IMR-90 (cell line): ENCODE data around the gene GATA2.

ENCODE experiments used
- CHD1 ChIP-seq: IDR thresholded peaks from 2 replicates; pipeline ENCODE4 v1.6.1; 2012; ENCODE audit warnings: low read depth, low read length, improper control_type of control experiment
- CTCF ChIP-seq: conservative IDR thresholded peaks from 2 replicates; pipeline ENCODE4 v1.5.1; 2012; ENCODE audit warnings: mild to moderate bottlenecking, low read depth, low read length, improper control_type of control experiment
- FOS ChIP-seq: fragments of 150-350 bp; IDR thresholded peaks from 2 replicates; pipeline ENCODE4 v1.6.1; 2016; ENCODE audit warnings: low read depth, low read length
- NFE2L2 ChIP-seq: fragments of 150-350 bp; IDR thresholded peaks from 2 replicates; pipeline ENCODE4 v1.6.1; 2016; ENCODE audit warnings: low read depth, mild to moderate bottlenecking, low read length
- POLR2A ChIP-seq: IDR thresholded peaks from 2 replicates; pipeline ENCODE4 v1.6.1; 2012; ENCODE audit warnings: mild to moderate bottlenecking, low read depth, low read length
- RCOR1 ChIP-seq: IDR thresholded peaks from 2 replicates; pipeline ENCODE4 v1.6.1; 2012; ENCODE audit warnings: mild to moderate bottlenecking, low read length, improper control_type of control experiment; ENCODE audit not compliant: insufficient replicate concordance
- RFX5 ChIP-seq: IDR thresholded peaks from 2 replicates; pipeline ENCODE4 v1.8.0; 2012; ENCODE audit warnings: low read depth, mild to moderate bottlenecking, low read length, moderate library complexity

GRCh38 chr3:128500556-128500955, 7.6 kb upstream of the GATA2 start:
- TF ChIP-seq CTCF = no peak
- TF ChIP-seq POLR2A = no peak
- TF ChIP-seq RCOR1 = no peak
- no peak for TF ChIP-seq FOS
- no peak for TF ChIP-seq RFX5
- no peak for TF ChIP-seq CHD1
- TF ChIP-seq NFE2L2 = no peak
